PC-3 (cell line): ENCODE measurements around the gene ZNF687. TPM values are rescaled to one million over a fixed set of nuclear protein-coding genes. Genes with fewer than 3 reads are reported as not detected.

Source experiments
- ATAC-seq: fragments of 200-7000 bp; cut with Tn5 transposase; 2 replicates; pipeline ENCODE4 v1.9.1; 2020; ENCODE audit warnings: mild to moderate bottlenecking, moderate library complexity
- BruUV-seq: library from RNA; stranded (reverse); fragments of 400-500 nt; replicated peaks from 2 replicates; lab custom pipeline; 2021; lab: Mats Ljungman, UMichigan
- CTCF ChIA-PET: fragments of 300-600 bp; sonication (Branson Sonifier 250); formaldehyde crosslinking; loops from one replicate; lab custom pipeline; 2022; ENCODE audit warnings: antibody characterized with exemption; lab: Charles Lee
- POLR2A ChIA-PET: fragments of 300-600 bp; sonication (Branson Sonifier 250); formaldehyde crosslinking; loops from one replicate; lab custom pipeline; 2022; ENCODE audit warnings: antibody characterized with exemption; ENCODE audit not compliant: unreplicated experiment; lab: Charles Lee
- DNase-seq: peaks from one replicate; pipeline ENCODE4 v3.0.0-alpha.2; 2015
- H2AFZ ChIP-seq: fragments of 300-600 bp; sonication (generic); 2 replicates; pipeline ENCODE4 v1.6.0; 2016; ENCODE audit warnings: antibody characterized with exemption, low read length
- H3F3A ChIP-seq: fragments of 300-600 bp; sonication (generic); one replicate; pipeline ENCODE4 v1.6.0; 2017; ENCODE audit warnings: antibody characterized with exemption, low read length, control low read depth, mild to moderate bottlenecking; ENCODE audit not compliant: unreplicated experiment
- H3K27ac ChIP-seq: fragments of 300-600 bp; sonication (generic); 2 replicates; pipeline ENCODE4 v1.5.1; 2016; ENCODE audit warnings: mild to moderate bottlenecking, low read length
- H3K27me3 ChIP-seq: fragments of 300-600 bp; sonication (generic); 2 replicates; pipeline ENCODE4 v1.6.1; 2016; ENCODE audit warnings: low read length, mixed read lengths
- H3K36me3 ChIP-seq: fragments of 300-600 bp; sonication (generic); 2 replicates; pipeline ENCODE4 v1.6.1; 2016; ENCODE audit warnings: low read depth, mixed run types, low read length, mixed read lengths
- H3K4me1 ChIP-seq: fragments of 300-600 bp; sonication (generic); 2 replicates; pipeline ENCODE4 v1.5.1; 2016; ENCODE audit warnings: low read length; ENCODE audit not compliant: insufficient read depth
- H3K4me2 ChIP-seq: fragments of 300-600 bp; sonication (generic); 2 replicates; pipeline ENCODE4 v1.6.0; 2016; ENCODE audit warnings: low read length
- H3K4me3 ChIP-seq: fragments of 300-600 bp; sonication (generic); 2 replicates; pipeline ENCODE4 v1.5.1; 2016; ENCODE audit warnings: mild to moderate bottlenecking, low read length, mixed read lengths
- H3K79me2 ChIP-seq: fragments of 300-600 bp; sonication (generic); 2 replicates; pipeline ENCODE4 v1.6.1; 2017; ENCODE audit warnings: low read length, mixed read lengths
- H3K9ac ChIP-seq: fragments of 300-600 bp; sonication (generic); 2 replicates; pipeline ENCODE4 v1.6.0; 2016; ENCODE audit warnings: mild to moderate bottlenecking, low read length
- H3K9me2 ChIP-seq: fragments of 300-600 bp; sonication (generic); replicated peaks from 2 replicates; pipeline ENCODE4 v1.6.1; 2016; ENCODE audit warnings: mixed run types, low read length, mixed read lengths
- H3K9me3 ChIP-seq: fragments of 300-600 bp; sonication (generic); 2 replicates; pipeline ENCODE4 v1.6.1; 2016; ENCODE audit warnings: low read length, mixed read lengths
- H4K20me1 ChIP-seq: fragments of 300-600 bp; sonication (generic); 2 replicates; pipeline ENCODE4 v1.6.1; 2016; ENCODE audit warnings: low read length, mixed read lengths
- CTCF ChIP-seq: fragments of 300-600 bp; sonication (generic); conservative IDR thresholded peaks from 2 replicates; pipeline ENCODE4 v1.5.1; 2017; ENCODE audit warnings: antibody characterized with exemption, low read depth, mild to moderate bottlenecking, low read length
- EZH2 ChIP-seq: fragments of 300-600 bp; sonication (generic); IDR thresholded peaks from one replicate; pipeline ENCODE4 v1.6.1; 2017; ENCODE audit warnings: antibody characterized with exemption, mild to moderate bottlenecking, low read length; ENCODE audit not compliant: unreplicated experiment
- EZH2phosphoT487 ChIP-seq: fragments of 300-600 bp; sonication (generic); IDR thresholded peaks from 2 replicates; pipeline ENCODE4 v1.6.1; 2018; ENCODE audit warnings: mild to moderate bottlenecking, antibody characterized with exemption, low read length, borderline replicate concordance
- intact Hi-C: fragments of 100-400 bp; cut with micrococcal nuclease; formaldehyde crosslinking; loops from 2 replicates; pipeline ENCODE4 v1.9.0; 2023
- total RNA-seq: library from RNA; depleted of rRNA; stranded (reverse); fragments of >200 nt; gene quantifications from 2 replicates; pipeline ENCODE4 v1.2.3, GENCODE V29; 2014

ZNF687 gene
- total RNA-seq, 1 experiment from 2014 or later = 24.6 TPM

GRCh38 chr1:151315565-151316235 lies 33.6 kb downstream of the ZNF687 start:
- CTCF ChIA-PET = no interaction called here
- POLR2A ChIA-PET = no interaction called here
- Histone ChIP-seq H2AFZ (no peak overlapping the region), H3K36me3 (peaks cover 35% of the 10 kb centered on the region), H3K4me1 (peaks cover 46% of the 10 kb centered on the region), H3K9me2 (no peaks in the 10 kb centered on the region), H4K20me1 (peaks cover 11% of the 10 kb centered on the region), H3K27ac (no peak overlapping the region), H3K79me2 (peaks cover 64% of the 10 kb centered on the region), H3K4me3 (no peak overlapping the region), H3K27me3 (no peaks in the 10 kb centered on the region), H3K9me3 (no peaks in the 10 kb centered on the region), H3K9ac (no peak overlapping the region), H3F3A (peaks cover 21% of the 10 kb centered on the region), H3K4me2 (no peak overlapping the region)
- no peak for TF ChIP-seq CTCF
- TF ChIP-seq EZH2 = no peak
- TF ChIP-seq EZH2phosphoT487 = no peak
- DNase-seq (no peak), ATAC-seq (no peak)
- intact Hi-C loops = no loop called here
- TSS peak; percentile 24 for BruUV-seq

GRCh38 chr1:151318975-151319374 lies 36.9 kb downstream of the ZNF687 start:
- no peak overlapping the region for H3K9ac ChIP-seq
- no peaks in the 10 kb centered on the region for H3K27me3 ChIP-seq
- intact Hi-C loops = no loop called here
- H3K4me3 ChIP-seq = no peak overlapping the region
- H3K9me3 ChIP-seq = no peaks in the 10 kb centered on the region
- peaks cover 15% of the 10 kb centered on the region for H3K4me1 ChIP-seq
- H3K27ac ChIP-seq = no peak overlapping the region
- H3K9me2 ChIP-seq = no peaks in the 10 kb centered on the region
- H4K20me1 ChIP-seq = peaks cover 7% of the 10 kb centered on the region; the same call in 1 of the 2 replicates
- H3K79me2 ChIP-seq = peaks cover 72% of the 10 kb centered on the region
- POLR2A ChIA-PET = no interaction called here
- peaks cover 7% of the 10 kb centered on the region for H3F3A ChIP-seq
- CTCF ChIA-PET = no interaction called here
- no TSS peak for BruUV-seq
- peaks cover 34% of the 10 kb centered on the region for H3K36me3 ChIP-seq
- no peak overlapping the region for H2AFZ ChIP-seq
- no peak overlapping the region for H3K4me2 ChIP-seq
- DNase-seq (no peak), ATAC-seq (no peak)
- TF ChIP-seq EZH2phosphoT487 = no peak
- TF ChIP-seq CTCF = no peak
- no peak for TF ChIP-seq EZH2

GRCh38 chr1:151324390-151324930 lies 42.4 kb downstream of the ZNF687 start:
- CTCF ChIA-PET = interaction anchor here (0.6 kb wide), 1 partner anchor 59 kb away, joined by 4 read pairs; no protein-coding TSS in a partner anchor
- TF ChIP-seq CTCF = no peak
- no peak for ATAC-seq
- no peak overlapping the region for H2AFZ ChIP-seq
- BruUV-seq = no TSS peak
- H3K27ac ChIP-seq = peak overlapping the region; percentile 85; the same call in 1 of the 2 replicates
- peak overlapping the region; percentile 98 for H3K4me2 ChIP-seq
- intact Hi-C loops = no loop called here
- H3K9ac ChIP-seq = no peak overlapping the region
- POLR2A ChIA-PET = interaction anchor here (0.5 kb wide), 1 partner anchor 23 kb away, joined by 4 read pairs; no protein-coding TSS in a partner anchor
- peaks cover 3% of the 10 kb centered on the region; the same call in 1 of the 2 replicates for H4K20me1 ChIP-seq
- peak; percentile 31 for DNase-seq
- H3K27me3 ChIP-seq = no peaks in the 10 kb centered on the region
- H3K9me2 ChIP-seq = no peaks in the 10 kb centered on the region
- peaks cover 37% of the 10 kb centered on the region for H3K4me1 ChIP-seq
- peaks cover 71% of the 10 kb centered on the region for H3K79me2 ChIP-seq
- H3F3A ChIP-seq = peaks cover 1% of the 10 kb centered on the region
- H3K36me3 ChIP-seq = peaks cover 23% of the 10 kb centered on the region
- H3K4me3 ChIP-seq = peak overlapping the region; percentile 72; the same call in 1 of the 2 replicates
- no peaks in the 10 kb centered on the region for H3K9me3 ChIP-seq
